ENCODE data around the gene ILKAP.

The ILKAP gene

GRCh38 chr2:238220892-238221521 is 17.5 kb upstream of the ILKAP start:
- no peak for TF ChIP-seq SIN3A (IDR thresholded peaks at IDR 0.05; ENCODE audit: borderline replicate concordance, insufficient read depth, low read length)
- TF ChIP-seq FOXP2 (optimal IDR thresholded peaks at IDR 0.05; ENCODE audit: borderline replicate concordance, extremely low read depth, extremely low read length, insufficient read depth) = no peak
- TF ChIP-seq TAF1 (IDR thresholded peaks at IDR 0.05; ENCODE audit: borderline replicate concordance, insufficient read depth, low read length) = no peak
- TF ChIP-seq, protein P1, sequence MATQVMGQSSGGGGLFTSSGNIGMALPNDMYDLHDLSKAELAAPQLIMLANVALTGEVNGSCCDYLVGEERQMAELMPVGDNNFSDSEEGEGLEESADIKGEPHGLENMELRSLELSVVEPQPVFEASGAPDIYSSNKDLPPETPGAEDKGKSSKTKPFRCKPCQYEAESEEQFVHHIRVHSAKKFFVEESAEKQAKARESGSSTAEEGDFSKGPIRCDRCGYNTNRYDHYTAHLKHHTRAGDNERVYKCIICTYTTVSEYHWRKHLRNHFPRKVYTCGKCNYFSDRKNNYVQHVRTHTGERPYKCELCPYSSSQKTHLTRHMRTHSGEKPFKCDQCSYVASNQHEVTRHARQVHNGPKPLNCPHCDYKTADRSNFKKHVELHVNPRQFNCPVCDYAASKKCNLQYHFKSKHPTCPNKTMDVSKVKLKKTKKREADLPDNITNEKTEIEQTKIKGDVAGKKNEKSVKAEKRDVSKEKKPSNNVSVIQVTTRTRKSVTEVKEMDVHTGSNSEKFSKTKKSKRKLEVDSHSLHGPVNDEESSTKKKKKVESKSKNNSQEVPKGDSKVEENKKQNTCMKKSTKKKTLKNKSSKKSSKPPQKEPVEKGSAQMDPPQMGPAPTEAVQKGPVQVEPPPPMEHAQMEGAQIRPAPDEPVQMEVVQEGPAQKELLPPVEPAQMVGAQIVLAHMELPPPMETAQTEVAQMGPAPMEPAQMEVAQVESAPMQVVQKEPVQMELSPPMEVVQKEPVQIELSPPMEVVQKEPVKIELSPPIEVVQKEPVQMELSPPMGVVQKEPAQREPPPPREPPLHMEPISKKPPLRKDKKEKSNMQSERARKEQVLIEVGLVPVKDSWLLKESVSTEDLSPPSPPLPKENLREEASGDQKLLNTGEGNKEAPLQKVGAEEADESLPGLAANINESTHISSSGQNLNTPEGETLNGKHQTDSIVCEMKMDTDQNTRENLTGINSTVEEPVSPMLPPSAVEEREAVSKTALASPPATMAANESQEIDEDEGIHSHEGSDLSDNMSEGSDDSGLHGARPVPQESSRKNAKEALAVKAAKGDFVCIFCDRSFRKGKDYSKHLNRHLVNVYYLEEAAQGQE (IDR thresholded peaks at IDR 0.05; ENCODE audit: insufficient read depth in 1 of 2, low read depth in 2 of 2, low read length in 2 of 2) = no peak
- TF ChIP-seq POLR2AphosphoS5 (IDR thresholded peaks at IDR 0.05; ENCODE audit: low read depth, low read length) = no peak

- no peak for TF ChIP-seq SIN3A (IDR thresholded peaks at IDR 0.05; ENCODE audit: borderline replicate concordance, insufficient read depth, low read length)
- TF ChIP-seq FOXP2 (optimal IDR thresholded peaks at IDR 0.05; ENCODE audit: borderline replicate concordance, extremely low read depth, extremely low read length, insufficient read depth) = no peak
- TF ChIP-seq POLR2AphosphoS5 (IDR thresholded peaks at IDR 0.05; ENCODE audit: low read depth, low read length) = no peak
- TF ChIP-seq, protein P1 (IDR thresholded peaks at IDR 0.05; ENCODE audit: insufficient read depth in 1 of 2, low read depth in 2 of 2, low read length in 2 of 2) = no peak
- no peak for TF ChIP-seq TAF1 (IDR thresholded peaks at IDR 0.05; ENCODE audit: borderline replicate concordance, insufficient read depth, low read length)
Observed at GRCh38 chr2:238220274-238220891, 16.9 kb upstream of the ILKAP start.

- TF ChIP-seq FOXP2 (optimal IDR thresholded peaks at IDR 0.05; ENCODE audit: borderline replicate concordance, extremely low read depth, extremely low read length, insufficient read depth) (no peak), POLR2AphosphoS5 (IDR thresholded peaks at IDR 0.05; ENCODE audit: low read depth, low read length) (no peak), TAF1 (IDR thresholded peaks at IDR 0.05; ENCODE audit: borderline replicate concordance, insufficient read depth, low read length) (no peak)
Observed at GRCh38 chr2:238216651-238217184, 13.2 kb upstream of the ILKAP start.

- no peak for TF ChIP-seq SIN3A (IDR thresholded peaks at IDR 0.05; ENCODE audit: borderline replicate concordance, insufficient read depth, low read length)
- no peak for TF ChIP-seq POLR2AphosphoS5 (IDR thresholded peaks at IDR 0.05; ENCODE audit: low read depth, low read length)
- no peak for TF ChIP-seq FOXP2 (optimal IDR thresholded peaks at IDR 0.05; ENCODE audit: borderline replicate concordance, extremely low read depth, extremely low read length, insufficient read depth)
- no peak for TF ChIP-seq TAF1 (IDR thresholded peaks at IDR 0.05; ENCODE audit: borderline replicate concordance, insufficient read depth, low read length)
- TF ChIP-seq, protein P1 (IDR thresholded peaks at IDR 0.05; ENCODE audit: insufficient read depth in 1 of 2, low read depth in 2 of 2, low read length in 2 of 2) = no peak
Observed at GRCh38 chr2:238207006-238207405, 3.5 kb upstream of the ILKAP start.

- TF ChIP-seq, protein P1 (IDR thresholded peaks at IDR 0.05; ENCODE audit: insufficient read depth in 1 of 2, low read depth in 2 of 2, low read length in 2 of 2) = no peak
- no peak for TF ChIP-seq TAF1 (IDR thresholded peaks at IDR 0.05; ENCODE audit: borderline replicate concordance, insufficient read depth, low read length)
- TF ChIP-seq FOXP2 (optimal IDR thresholded peaks at IDR 0.05; ENCODE audit: borderline replicate concordance, extremely low read depth, extremely low read length, insufficient read depth) = no peak
- no peak for TF ChIP-seq SIN3A (IDR thresholded peaks at IDR 0.05; ENCODE audit: borderline replicate concordance, insufficient read depth, low read length)
- TF ChIP-seq POLR2AphosphoS5 (IDR thresholded peaks at IDR 0.05; ENCODE audit: low read depth, low read length) = no peak
Observed at GRCh38 chr2:238203973-238204683, 633 bp upstream of the ILKAP start.

Measured in PFSK-1 (cell line).